ENCODE data around the gene ESRRA.

Gene ESRRA

GRCh38 chr11:64284962-64285884, 20.1 kb upstream of the ESRRA start, which contains the start of gene GPR137:
Gene GPR137, plus strand, starts transcription at chr11:64285848. Its CDS starts 677 bp downstream, at chr11:64286525.
- TF ChIP-seq CTCF (conservative IDR thresholded peaks at IDR 0.05; ENCODE audit: low read depth, low read length): no peak

GRCh38 chr11:64285885-64286800, 19.2 kb upstream of the ESRRA start:
- peak overlapping the region; percentile 83 for H3K4me3 ChIP-seq (ENCODE audit: low read depth, low read length)
- TF ChIP-seq CTCF (conservative IDR thresholded peaks at IDR 0.05; ENCODE audit: low read depth, low read length): no peak
- no peak for DNase-seq (ENCODE audit: low read depth)

More at GRCh38 chr11:64284962-64285884, 20.1 kb upstream of the ESRRA start, which contains the start of gene GPR137:
- H3K4me3 ChIP-seq (ENCODE audit: low read depth, low read length): peak within 1 kb of the TSS; percentile 83
- DNase-seq (ENCODE audit: low read depth): peak; percentile 65

GRCh38 chr11:64286801-64287159, 18.5 kb upstream of the ESRRA start:
- no peak for TF ChIP-seq CTCF (conservative IDR thresholded peaks at IDR 0.05; ENCODE audit: low read depth, low read length)
- H3K4me3 ChIP-seq (ENCODE audit: low read depth, low read length): no peak overlapping the region
- DNase-seq (ENCODE audit: low read depth): no peak

GRCh38 chr11:64287676-64288352, 17.5 kb upstream of the ESRRA start:
- DNase-seq (ENCODE audit: low read depth): no peak
- TF ChIP-seq CTCF (conservative IDR thresholded peaks at IDR 0.05; ENCODE audit: low read depth, low read length): no peak
- H3K4me3 ChIP-seq (ENCODE audit: low read depth, low read length): no peak overlapping the region

- no peak overlapping the region for H3K4me3 ChIP-seq (ENCODE audit: low read depth, low read length)
- no peak for TF ChIP-seq CTCF (conservative IDR thresholded peaks at IDR 0.05; ENCODE audit: low read depth, low read length)
- DNase-seq (ENCODE audit: low read depth): no peak
These were observed 17.0 kb upstream of the ESRRA start for GRCh38 chr11:64288353-64288750.

GRCh38 chr11:64289002-64289564, 16.2 kb upstream of the ESRRA start:
- H3K4me3 ChIP-seq (ENCODE audit: low read depth, low read length): no peak overlapping the region
- TF ChIP-seq CTCF (conservative IDR thresholded peaks at IDR 0.05; ENCODE audit: low read depth, low read length): no peak
- DNase-seq (ENCODE audit: low read depth): no peak
